ENCODE measurements around the gene PCOLCE2.

- no peak for TF ChIP-seq CTCF (IDR thresholded peaks at IDR 0.05)
- TF ChIP-seq POLR2A (IDR thresholded peaks at IDR 0.05), result no peak
Measured at GRCh38 chr3:142801746-142802145, 87.1 kb downstream of the PCOLCE2 start.

Data from testis (tissue), 2 donors.